Neural cell (in vitro differentiated cells): ENCODE measurements around the gene OXNAD1. TPM values are rescaled to one million over a fixed set of nuclear protein-coding genes. Genes with fewer than 3 reads are reported as not detected.

Source experiments
- H2AFZ ChIP-seq: fragments of 200-600, 300-800 bp; sonication (generic), shearing (Covaris generic); 2 replicates; pipeline ENCODE4 v1.6.0; 2014; ENCODE audit warnings: low read depth, mild to moderate bottlenecking, antibody characterized with exemption, low read length, moderate library complexity
- H3F3A ChIP-seq: fragments of 200-600 bp; shearing (Covaris generic); 2 replicates; pipeline ENCODE4 v1.6.1; 2016; ENCODE audit warnings: mild to moderate bottlenecking, moderate library complexity, mixed read lengths, antibody characterized with exemption, low read length; ENCODE audit not compliant: insufficient read depth, poor library complexity, severe bottlenecking
- H3K27ac ChIP-seq: fragments of 200-600, 300-800 bp; sonication (generic), shearing (Covaris generic); 2 replicates; pipeline ENCODE4 v1.5.1; 2014; ENCODE audit warnings: mild to moderate bottlenecking, low read length, moderate library complexity
- H3K27me3 ChIP-seq: fragments of 300-800, 200-600 bp; sonication (generic), shearing (Covaris generic); 2 replicates; pipeline ENCODE4 v1.6.0; 2014; ENCODE audit warnings: mild to moderate bottlenecking, low read depth, low read length, moderate library complexity; ENCODE audit not compliant: insufficient read depth
- H3K36me3 ChIP-seq: fragments of 300-800, 200-600 bp; sonication (generic), shearing (Covaris generic); 2 replicates; pipeline ENCODE4 v1.5.1; 2014; ENCODE audit warnings: mild to moderate bottlenecking, antibody characterized with exemption, low read length, moderate library complexity; ENCODE audit not compliant: insufficient read depth
- H3K4me2 ChIP-seq: fragments of 300-800, 200-600 bp; sonication (generic), shearing (Covaris generic); 2 replicates; pipeline ENCODE4 v1.6.0; 2014; ENCODE audit warnings: mild to moderate bottlenecking, low read length
- H3K4me3 ChIP-seq: fragments of 300-800, 200-600 bp; sonication (generic), shearing (Covaris generic); 2 replicates; pipeline ENCODE4 v1.5.1; 2014; ENCODE audit warnings: mild to moderate bottlenecking, low read length, moderate library complexity
- H3K79me2 ChIP-seq: fragments of 200-600 bp; shearing (Covaris generic); replicated peaks from 2 replicates; pipeline ENCODE4 v1.6.0; 2014; ENCODE audit warnings: mild to moderate bottlenecking, low read length, moderate library complexity; ENCODE audit not compliant: insufficient read depth
- H3K9ac ChIP-seq: fragments of 300-800, 200-600 bp; sonication (generic), shearing (Covaris generic); 2 replicates; pipeline ENCODE4 v1.6.1; 2016; ENCODE audit warnings: mild to moderate bottlenecking, low read length, mixed read lengths
- H3K9me2 ChIP-seq: fragments of 200-600 bp; shearing (Covaris generic); 2 replicates; pipeline ENCODE4 v1.6.1; 2016; ENCODE audit warnings: mild to moderate bottlenecking, low read length, mixed read lengths; ENCODE audit not compliant: insufficient read depth
- H3K9me3 ChIP-seq: fragments of 200-600, 300-800 bp; sonication (generic), shearing (Covaris generic); 2 replicates; pipeline ENCODE4 v1.6.1; 2016; ENCODE audit warnings: mild to moderate bottlenecking, mixed run types, low read length, moderate library complexity, mixed read lengths
- H4K20me1 ChIP-seq: fragments of 200-600 bp; shearing (Covaris generic); 2 replicates; pipeline ENCODE4 v1.6.1; 2016; ENCODE audit warnings: mild to moderate bottlenecking, mixed run types; ENCODE audit not compliant: insufficient read depth
- CTCF ChIP-seq: fragments of 450-650 bp; IDR thresholded peaks from 2 replicates; pipeline ENCODE4 v1.5.1; 2014; ENCODE audit warnings: antibody characterized with exemption, mild to moderate bottlenecking, moderate library complexity; ENCODE audit not compliant: poor library complexity, severe bottlenecking
- EP300 ChIP-seq: fragments of 450-650 bp; conservative IDR thresholded peaks from 2 replicates; pipeline ENCODE4 v1.6.1; 2014; ENCODE audit warnings: antibody characterized with exemption, mild to moderate bottlenecking, moderate library complexity; ENCODE audit not compliant: poor library complexity, severe bottlenecking
- EZH2 ChIP-seq: fragments of 200-600, 300-800 bp; shearing (Covaris generic), sonication (generic); IDR thresholded peaks from 2 replicates; pipeline ENCODE4 v1.6.1; 2014; ENCODE audit warnings: antibody characterized with exemption, low read length, borderline replicate concordance, mild to moderate bottlenecking; ENCODE audit not compliant: insufficient read depth, poor library complexity, severe bottlenecking
- MXI1 ChIP-seq: fragments of 450-650 bp; conservative IDR thresholded peaks from 2 replicates; pipeline ENCODE4 v1.6.1; 2014; ENCODE audit warnings: antibody characterized with exemption, mild to moderate bottlenecking; ENCODE audit not compliant: poor library complexity, severe bottlenecking
- POLR2AphosphoS5 ChIP-seq: IDR thresholded peaks from 2 replicates; pipeline ENCODE4 v1.6.1; 2012
- RAD21 ChIP-seq: fragments of 450-650 bp; conservative IDR thresholded peaks from 2 replicates; pipeline ENCODE4 v1.6.1; 2014; ENCODE audit warnings: antibody characterized with exemption, mild to moderate bottlenecking, moderate library complexity
- REST ChIP-seq: IDR thresholded peaks from 2 replicates; pipeline ENCODE4 v1.6.1; 2012; ENCODE audit warnings: borderline replicate concordance
- SMC3 ChIP-seq: fragments of 450-650 bp; conservative IDR thresholded peaks from 2 replicates; pipeline ENCODE4 v1.6.1; 2014; ENCODE audit warnings: antibody characterized with exemption, mild to moderate bottlenecking, moderate library complexity; ENCODE audit not compliant: poor library complexity
- TAF1 ChIP-seq: IDR thresholded peaks from 2 replicates; pipeline ENCODE4 v1.6.1; 2012; ENCODE audit warnings: low read depth
- polyA plus RNA-seq: library from polyadenylated mRNA; depleted of rRNA; stranded (reverse); fragments of >200 nt; gene quantifications from 2 replicates; pipeline ENCODE4 v1.2.3, GENCODE V29; 2014

The OXNAD1 gene
- polyA plus RNA-seq, 1 donor from 2014 or later, result 16.4 TPM

GRCh38 chr3:16286161-16286560, 21.1 kb downstream of the OXNAD1 start:
- no peaks in the 10 kb centered on the region for H3K79me2 ChIP-seq
- H3F3A ChIP-seq, result no peaks in the 10 kb centered on the region
- no peaks in the 10 kb centered on the region for H3K9me3 ChIP-seq
- H4K20me1 ChIP-seq, result no peaks in the 10 kb centered on the region
- no peak overlapping the region for H3K9ac ChIP-seq
- H3K36me3 ChIP-seq, result no peaks in the 10 kb centered on the region
- H3K27me3 ChIP-seq, result no peaks in the 10 kb centered on the region
- no peaks in the 10 kb centered on the region for H3K9me2 ChIP-seq
- TF ChIP-seq TAF1, result no peak
- no peak for TF ChIP-seq SMC3
- TF ChIP-seq CTCF, result no peak
- no peak for TF ChIP-seq REST
- TF ChIP-seq RAD21, result no peak
- TF ChIP-seq EP300, result no peak
- no peak for TF ChIP-seq POLR2AphosphoS5
- TF ChIP-seq MXI1, result no peak
- no peak for TF ChIP-seq EZH2
- no peak overlapping the region for H3K4me3 ChIP-seq
- H3K4me2 ChIP-seq, result no peak overlapping the region
- H3K27ac ChIP-seq, result no peak overlapping the region
- no peak overlapping the region for H2AFZ ChIP-seq

DNA sequence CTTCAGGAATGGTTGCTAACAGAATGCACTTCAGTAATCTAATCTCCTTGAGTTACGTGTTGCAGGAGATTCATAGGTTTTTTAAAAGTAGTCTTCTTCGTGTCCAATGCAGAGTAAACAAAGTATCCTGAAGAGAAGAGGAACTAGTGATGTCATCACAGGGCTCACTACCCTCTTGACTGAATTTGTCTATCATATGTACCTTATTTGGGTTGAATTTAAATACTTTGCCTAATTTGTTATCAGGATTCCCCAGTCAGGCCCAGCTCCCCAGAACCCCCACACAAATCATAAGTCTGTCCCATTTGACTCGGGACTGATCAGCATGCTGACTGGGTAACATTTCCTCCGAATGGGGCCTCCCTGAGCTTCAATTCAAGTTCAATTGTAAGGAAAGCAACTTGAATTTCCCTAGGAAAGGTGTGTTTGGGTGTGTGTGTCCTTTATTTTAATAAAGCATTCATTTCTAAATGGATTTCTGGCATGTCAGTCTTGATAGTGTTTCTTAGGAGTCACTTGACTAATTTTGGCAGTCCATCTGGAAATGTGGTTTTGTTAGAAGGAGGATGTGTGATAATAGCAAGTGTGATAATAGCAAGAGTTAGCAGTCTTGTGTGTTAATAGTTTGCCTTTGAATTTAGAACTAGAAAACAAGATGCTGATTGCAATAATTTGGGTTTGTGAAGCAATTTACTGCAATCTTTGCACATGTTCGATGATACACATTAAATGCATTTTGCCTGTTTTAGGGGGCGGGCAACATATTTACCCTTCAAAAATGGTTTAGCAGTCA, 21.9 kb downstream of the OXNAD1 start:
- Histone ChIP-seq H3K9me2 (no peaks in the 10 kb centered on the region), H3K27ac (no peak overlapping the region), H3F3A (no peaks in the 10 kb centered on the region), H3K4me2 (no peak overlapping the region), H3K9ac (no peak overlapping the region), H3K4me3 (no peak overlapping the region), H3K27me3 (no peaks in the 10 kb centered on the region), H2AFZ (no peak overlapping the region), H3K9me3 (no peaks in the 10 kb centered on the region), H3K79me2 (no peaks in the 10 kb centered on the region), H3K36me3 (no peaks in the 10 kb centered on the region), H4K20me1 (no peaks in the 10 kb centered on the region)
- TF ChIP-seq RAD21, result no peak
- no peak for TF ChIP-seq MXI1
- no peak for TF ChIP-seq POLR2AphosphoS5
- TF ChIP-seq SMC3, result no peak
- TF ChIP-seq REST, result no peak
- no peak for TF ChIP-seq TAF1
- no peak for TF ChIP-seq EZH2
- no peak for TF ChIP-seq CTCF
- TF ChIP-seq EP300, result no peak
